Gastrocnemius medialis (tissue), 4 donors: ENCODE measurements around the gene AHRR. TPM values are rescaled to one million over a fixed set of nuclear protein-coding genes. Genes with fewer than 3 reads are reported as not detected.

Experiments
- ATAC-seq, 2 donors: fragments of 150-250 bp; one replicate each; pipeline ENCODE4 v1.9.1; 2016
- DNase-seq, 2 donors: peaks; one replicate each; pipeline ENCODE4 v3.0.0-alpha.2; 2019
- H3K27ac ChIP-seq, 4 donors: fragments of 200-600 bp; sonication (generic); 1 replicate in 1 of 4; 2 replicates in 3 of 4; pipeline ENCODE4 v1.5.1; 2016 to 2018; ENCODE audit warnings: mild to moderate bottlenecking in 2 of 4, moderate library complexity in 1 of 4
- H3K27me3 ChIP-seq, 3 donors: fragments of 200-600 bp; sonication (generic) in 2 of 3; 1 replicate in 1 of 3; 2 replicates in 2 of 3; pipeline versions ENCODE4 v1.5.1 to v1.6.0; 2016 to 2019; ENCODE audit warnings: mild to moderate bottlenecking in 1 of 3, moderate library complexity in 1 of 3
- H3K36me3 ChIP-seq, 2 donors: fragments of 200-600 bp; sonication (generic) in 1 of 2; one replicate each; pipeline ENCODE4 v1.5.1; 2017 to 2018
- H3K4me1 ChIP-seq, 2 donors: fragments of 200-600 bp; sonication (generic) in 1 of 2; one replicate each; pipeline ENCODE4 v1.5.1; 2016 to 2017; ENCODE audit warnings: mild to moderate bottlenecking in 2 of 2
- H3K4me3 ChIP-seq, 4 donors: fragments of 200-600 bp; sonication (generic) in 3 of 4; 1 replicate in 1 of 4; 2 replicates in 3 of 4; pipeline ENCODE4 v1.5.1; 2016 to 2019; ENCODE audit warnings: mild to moderate bottlenecking in 2 of 4
- H3K9me3 ChIP-seq, 3 donors: fragments of 200-600 bp; sonication (generic) in 2 of 3; 1 replicate in 1 of 3; 2 replicates in 2 of 3; pipeline ENCODE4 v1.5.1; 2016 to 2019
- POLR2A ChIP-seq, 2 donors: fragments of 450-650 bp; IDR thresholded peaks; one replicate each; pipeline ENCODE4 v1.6.1; 2017; ENCODE audit warnings: antibody characterized with exemption in 2 of 2, mild to moderate bottlenecking in 2 of 2, moderate library complexity in 2 of 2
- in situ Hi-C, 4 donors: fragments of 200-750 bp; cut with MboI; loops; one replicate each; pipeline versions ENCODE4 v1.15.0 to v1.8.0; 2017; ENCODE audit warnings: low sequenced_read_pairs in 4 of 4
- intact Hi-C: fragments of 100-400 bp; cut with DNase I; formaldehyde crosslinking; loops from one replicate; pipeline ENCODE4 v1.15.1; 2023; ENCODE audit warnings: low total_unique reads
- total RNA-seq, 4 donors: library from RNA; depleted of rRNA; stranded (reverse); fragments of >200 nt; gene quantifications; one replicate each; pipeline versions ENCODE4 v1.1.0 to v1.2.3, GENCODE V29; 2016
- TF ChIP-seq, protein P1 (sequence below), 5 experiments: fragments of 450-650 bp in 3 of 5; fragments of 200-600 bp in 2 of 5; sonication (generic) in 2 of 5; IDR thresholded peaks in 4 of 5; conservative IDR thresholded peaks in 1 of 5; 1 replicate in 4 of 5; 2 replicates in 1 of 5; pipeline ENCODE4 v1.5.1; 2016 to 2019; ENCODE audit warnings: antibody characterized with exemption in 5 of 5, mild to moderate bottlenecking in 3 of 5, moderate library complexity in 3 of 5

The AHRR gene
- total RNA-seq, 4 donors from 2014 or later, result 0.05 to 1.3 (median 0.18) TPM; not detected in 1

DNA sequence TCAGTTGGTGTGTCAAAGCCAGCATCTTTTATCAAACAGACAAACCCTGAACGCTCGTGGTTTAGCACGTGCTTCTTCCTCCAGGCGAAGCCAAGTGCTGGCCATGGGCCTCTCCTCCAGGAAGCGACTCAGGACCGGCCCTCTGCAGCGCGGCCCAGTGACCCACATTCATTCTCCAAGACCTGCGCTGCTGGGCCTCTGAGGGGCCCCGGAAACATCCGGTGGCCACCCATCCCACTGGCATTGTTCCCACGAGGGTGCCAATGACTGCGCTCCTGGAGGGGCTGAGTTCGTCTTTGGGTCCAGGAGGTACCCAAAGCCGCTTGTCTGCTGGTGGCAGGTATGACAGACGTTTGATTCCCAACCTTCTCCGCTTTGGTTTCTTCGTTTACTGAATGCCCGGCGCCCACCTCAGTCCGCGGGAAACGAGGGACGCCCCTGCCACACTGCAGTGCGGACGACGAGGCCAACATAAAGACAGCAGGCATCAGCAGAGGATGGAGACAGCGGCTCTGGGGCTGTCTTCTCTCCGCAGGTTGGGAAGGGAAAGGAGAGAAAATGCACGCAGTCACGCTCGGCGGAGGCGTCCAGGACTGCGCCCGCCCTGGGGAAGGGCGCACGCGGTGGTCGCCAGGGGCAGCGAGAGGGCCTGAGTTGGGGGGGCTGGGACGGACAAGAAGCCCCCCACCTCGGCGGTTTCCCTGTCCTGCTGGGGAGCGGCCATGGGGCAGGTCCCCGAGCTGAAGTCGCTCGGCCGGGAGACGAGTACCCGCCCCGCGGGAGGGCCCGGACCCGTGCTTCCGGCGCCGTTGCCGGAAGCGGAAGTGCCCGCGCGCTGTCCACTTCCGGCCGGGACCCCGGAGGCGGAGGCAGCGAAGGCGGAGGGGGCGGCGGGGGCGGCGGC is 121.1 kb downstream of the AHRR start, which contains the start of gene EXOC3:
Gene EXOC3 (plus strand): TSS at position 842 of the 904 bp plus-strand sequence. CDS start 3,030 bp downstream, outside the sequence.
- peak within 1 kb of the TSS; percentile 92 to 100 (median 97) for H3K4me3 ChIP-seq
- in situ Hi-C loops, result no loop called here
- no peaks in the 10 kb centered on the region for H3K9me3 ChIP-seq
- H3K27me3 ChIP-seq, result peaks cover 0 to 2% (median 0%) of the 10 kb centered on the region in 3 donors
- peak within 1 kb of the TSS; percentile 88 to 93 (median 90) for H3K27ac ChIP-seq
- DNase-seq, result peak; percentile 43 to 52
- intact Hi-C loops, result loop anchor here (2.0 to 10.0 kb wide), 4 partner anchors 30 to 462 kb away; partner anchors contain the start of genes CEP72 and PDCD6
- peak; percentile 88 to 93 for ATAC-seq
- H3K4me1 ChIP-seq, result peaks cover 18 to 22% of the 10 kb centered on the region in 2 donors
- peaks cover 0 to 16% of the 10 kb centered on the region in 2 donors for H3K36me3 ChIP-seq
- TF ChIP-seq, protein P1, sequence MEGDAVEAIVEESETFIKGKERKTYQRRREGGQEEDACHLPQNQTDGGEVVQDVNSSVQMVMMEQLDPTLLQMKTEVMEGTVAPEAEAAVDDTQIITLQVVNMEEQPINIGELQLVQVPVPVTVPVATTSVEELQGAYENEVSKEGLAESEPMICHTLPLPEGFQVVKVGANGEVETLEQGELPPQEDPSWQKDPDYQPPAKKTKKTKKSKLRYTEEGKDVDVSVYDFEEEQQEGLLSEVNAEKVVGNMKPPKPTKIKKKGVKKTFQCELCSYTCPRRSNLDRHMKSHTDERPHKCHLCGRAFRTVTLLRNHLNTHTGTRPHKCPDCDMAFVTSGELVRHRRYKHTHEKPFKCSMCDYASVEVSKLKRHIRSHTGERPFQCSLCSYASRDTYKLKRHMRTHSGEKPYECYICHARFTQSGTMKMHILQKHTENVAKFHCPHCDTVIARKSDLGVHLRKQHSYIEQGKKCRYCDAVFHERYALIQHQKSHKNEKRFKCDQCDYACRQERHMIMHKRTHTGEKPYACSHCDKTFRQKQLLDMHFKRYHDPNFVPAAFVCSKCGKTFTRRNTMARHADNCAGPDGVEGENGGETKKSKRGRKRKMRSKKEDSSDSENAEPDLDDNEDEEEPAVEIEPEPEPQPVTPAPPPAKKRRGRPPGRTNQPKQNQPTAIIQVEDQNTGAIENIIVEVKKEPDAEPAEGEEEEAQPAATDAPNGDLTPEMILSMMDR (IDR thresholded peaks at IDR 0.05 in 4 of 5, conservative IDR thresholded peaks at IDR 0.05 in 1 of 5), result no peak
- peak; percentile 67 to 77 for TF ChIP-seq POLR2A (IDR thresholded peaks at IDR 0.05)

DNA sequence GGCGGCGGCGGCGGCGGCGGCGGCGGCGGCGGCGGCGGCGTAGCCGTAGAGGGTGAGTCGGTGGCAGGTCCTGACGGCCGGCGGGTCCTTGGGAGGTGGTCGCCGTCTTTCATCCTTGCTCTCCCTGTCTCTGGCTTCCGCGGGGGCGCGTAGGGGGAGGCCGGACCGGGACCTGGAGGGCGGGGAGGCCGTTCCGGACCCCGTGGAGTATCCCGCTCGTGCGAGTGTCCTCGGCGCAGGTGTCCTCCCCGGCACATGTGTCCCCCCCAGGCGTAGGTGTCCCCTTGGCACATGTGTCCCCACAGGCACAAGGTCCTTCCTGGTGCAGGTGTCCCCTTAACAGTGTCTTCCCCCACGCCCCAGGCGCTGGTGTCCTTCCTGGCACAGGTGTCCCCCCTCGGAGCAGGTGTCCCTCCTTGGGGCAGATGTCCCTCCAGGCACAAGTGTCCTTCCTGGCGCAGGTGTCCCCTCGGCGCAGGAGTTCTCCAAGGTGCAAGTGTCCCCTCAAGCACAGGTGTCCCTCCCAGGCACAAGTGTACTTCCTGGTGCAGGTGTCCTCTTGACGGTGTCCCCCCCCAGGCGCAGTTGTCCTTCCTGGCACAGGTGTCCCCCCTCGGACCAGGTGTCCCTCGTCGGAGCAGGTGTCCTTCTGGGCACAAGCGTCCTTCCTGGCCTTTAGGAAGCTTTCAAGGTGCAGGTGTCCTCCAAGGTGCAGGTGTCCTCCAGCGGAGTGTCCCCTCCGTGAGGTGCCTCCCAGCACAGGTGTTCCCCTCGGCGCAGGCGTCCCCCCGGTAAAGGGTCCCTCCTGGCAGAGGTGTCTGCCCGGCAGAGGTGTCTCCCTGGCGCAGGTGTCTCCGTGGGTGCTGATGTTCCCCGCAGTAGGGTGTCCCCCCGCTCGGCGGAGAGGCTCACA is 122.0 kb downstream of the AHRR start:
- peak overlapping the region; percentile 88 to 93 (median 90) for H3K27ac ChIP-seq
- in situ Hi-C loops, result no loop called here
- ATAC-seq (peak; percentile 31 to 40), DNase-seq (no peak)
- H3K4me1 ChIP-seq, result peaks cover 18 to 22% of the 10 kb centered on the region in 2 donors
- H3K4me3 ChIP-seq, result peak overlapping the region; percentile 92 to 100 (median 97)
- intact Hi-C loops, result loop anchor here (2.0 to 10.0 kb wide), 4 partner anchors 29 to 461 kb away; partner anchors contain the start of genes CEP72 and PDCD6
- no peaks in the 10 kb centered on the region for H3K27me3 ChIP-seq
- H3K36me3 ChIP-seq, result peaks cover 0 to 26% of the 10 kb centered on the region in 2 donors
- no peaks in the 10 kb centered on the region for H3K9me3 ChIP-seq
- TF ChIP-seq, protein P1 (IDR thresholded peaks at IDR 0.05 in 4 of 5, conservative IDR thresholded peaks at IDR 0.05 in 1 of 5), result no peak
- TF ChIP-seq POLR2A (IDR thresholded peaks at IDR 0.05), result peak in 1 of 2 donors; percentile 15

GRCh38 chr5:444226-444625 is 122.7 kb downstream of the AHRR start:
- no peak for DNase-seq
- no peak overlapping the region for H3K27ac ChIP-seq
- intact Hi-C loops, result loop anchor here (10.0 kb wide), 3 partner anchors 169 to 461 kb away; partner anchors contain the start of genes CEP72 and PDCD6

More at GRCh38 chr5:444226-444625, 122.7 kb downstream of the AHRR start:
- no peak for ATAC-seq
- TF ChIP-seq, protein P1 (IDR thresholded peaks at IDR 0.05 in 4 of 5, conservative IDR thresholded peaks at IDR 0.05 in 1 of 5), result no peak
- no peak for TF ChIP-seq POLR2A (IDR thresholded peaks at IDR 0.05)
- H3K36me3 ChIP-seq, result peaks cover 0 to 33% of the 10 kb centered on the region in 2 donors
- in situ Hi-C loops, result no loop called here
- no peaks in the 10 kb centered on the region for H3K9me3 ChIP-seq
- peaks cover 18 to 22% of the 10 kb centered on the region in 2 donors for H3K4me1 ChIP-seq
- peak overlapping the region; percentile 92 to 100 (median 97) for H3K4me3 ChIP-seq
- no peaks in the 10 kb centered on the region for H3K27me3 ChIP-seq
